ENCODE results near the gene AK1. TPM values are rescaled to one million over a fixed set of nuclear protein-coding genes. Genes with fewer than 3 reads are reported as not detected.
"Not testable (repeated sequence)": the region's sequence is repeated elsewhere in the genome, so short reads cannot be mapped to it uniquely, and the experiment has no call there.

The AK1 gene
- total and polyA plus RNA-seq, 7 donors, result 310 to 854 (median 778) TPM

DNA sequence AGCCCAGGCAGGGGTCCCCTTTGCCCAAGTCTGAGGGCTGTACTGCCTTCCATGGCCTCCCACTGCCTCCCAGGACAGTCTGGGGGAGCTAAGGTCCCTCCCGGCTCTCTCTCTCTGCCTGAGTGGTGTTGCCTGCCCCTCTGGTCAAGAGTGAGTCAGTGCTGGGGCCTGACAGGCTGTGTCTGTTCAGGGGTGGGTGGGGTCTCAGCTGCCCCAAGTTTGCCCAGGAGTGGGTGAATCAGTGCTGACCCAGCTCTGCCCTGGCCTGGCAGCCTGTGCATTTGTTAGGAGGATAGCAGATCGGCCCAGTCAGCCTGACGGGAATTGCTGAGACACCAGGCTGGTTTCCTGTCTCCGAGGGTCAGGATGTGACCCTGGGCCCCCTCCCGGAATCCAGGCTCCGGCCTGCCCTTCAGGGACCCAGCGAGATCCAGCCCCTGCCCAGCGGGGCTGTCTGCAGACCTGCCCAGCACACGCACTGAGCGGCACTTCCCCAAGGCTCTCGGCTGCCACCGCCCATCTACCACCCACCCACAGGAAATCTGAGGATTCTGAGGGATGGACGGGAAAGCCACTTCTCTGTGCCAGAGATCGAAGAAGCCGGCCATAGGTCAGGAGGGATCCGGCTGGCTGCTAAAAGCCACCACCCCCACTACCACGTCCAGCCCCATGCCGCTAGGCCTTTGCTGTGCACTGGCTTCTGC, 38.9 kb downstream of the AK1 start:
- peak; percentile 85 to 90 for DNase-seq

GRCh38 chr9:127837346-127837745, 40.1 kb downstream of the AK1 start:
- no peak for TF ChIP-seq CTCF (IDR thresholded peaks at IDR 0.05)
- Histone ChIP-seq H3K36me3 (ENCODE audit: insufficient read depth in 1 of 2, low read depth in 1 of 2) (peaks cover 0 to 17% of the 10 kb centered on the region in 2 donors), H3K27ac (peak overlapping the region; percentile 71), H3K9me3 (no peaks in the 10 kb centered on the region), H3K4me1 (peaks cover 23% of the 10 kb centered on the region), H3K27me3 (ENCODE audit: insufficient read depth in 3 of 3, low read length in 2 of 3) (no peaks in the 10 kb centered on the region), H3K4me3 (no peak overlapping the region)
- whole genome bisulfite sequencing, 3 donors, result 59 to 73% (median 60%) methylated on average over 4 of the region's 4 CpGs
- ATAC-seq (no peak), DNase-seq (no peak)
- intact Hi-C loops (cut with DNase I), result no loop called here

More for the DNA sequence above, 38.9 kb downstream of the AK1 start:
- peak overlapping the region; percentile 72 for H3K27ac ChIP-seq
- H3K36me3 ChIP-seq (ENCODE audit: insufficient read depth in 1 of 2, low read depth in 1 of 2), result peaks cover 0 to 27% of the 10 kb centered on the region in 2 donors
- no peaks in the 10 kb centered on the region for H3K27me3 ChIP-seq (ENCODE audit: insufficient read depth in 3 of 3, low read length in 2 of 3)
- WGBS, 3 donors, result 42 to 51% (median 48%) methylated on average over 18 of the region's 18 CpGs
- intact Hi-C loops (cut with DNase I), result no loop called here
- peak; percentile 62 to 80 (median 70) for ATAC-seq
- TF ChIP-seq CTCF (IDR thresholded peaks at IDR 0.05), result no peak
- no peaks in the 10 kb centered on the region for H3K9me3 ChIP-seq
- peaks cover 18% of the 10 kb centered on the region for H3K4me1 ChIP-seq
- peak overlapping the region; percentile 30 for H3K4me3 ChIP-seq

- DNase-seq; H3K9me3 ChIP-seq; H3K27me3 ChIP-seq (ENCODE audit: insufficient read depth in 3 of 3, low read length in 2 of 3); intact Hi-C loops (cut with DNase I); ATAC-seq; H3K4me3 ChIP-seq: not testable (repeated sequence)
- H3K27ac ChIP-seq, result peak overlapping the region; percentile 71
- peaks cover 23% of the 10 kb centered on the region for H3K4me1 ChIP-seq
- 54 to 68% (median 65%) methylated on average over 3 of the region's 3 CpGs for WGBS, 3 donors
- peaks cover 0 to 11% of the 10 kb centered on the region in 2 donors for H3K36me3 ChIP-seq (ENCODE audit: insufficient read depth in 1 of 2, low read depth in 1 of 2)
These were observed 40.9 kb downstream of the AK1 start for GRCh38 chr9:127836561-127836960.

DNA sequence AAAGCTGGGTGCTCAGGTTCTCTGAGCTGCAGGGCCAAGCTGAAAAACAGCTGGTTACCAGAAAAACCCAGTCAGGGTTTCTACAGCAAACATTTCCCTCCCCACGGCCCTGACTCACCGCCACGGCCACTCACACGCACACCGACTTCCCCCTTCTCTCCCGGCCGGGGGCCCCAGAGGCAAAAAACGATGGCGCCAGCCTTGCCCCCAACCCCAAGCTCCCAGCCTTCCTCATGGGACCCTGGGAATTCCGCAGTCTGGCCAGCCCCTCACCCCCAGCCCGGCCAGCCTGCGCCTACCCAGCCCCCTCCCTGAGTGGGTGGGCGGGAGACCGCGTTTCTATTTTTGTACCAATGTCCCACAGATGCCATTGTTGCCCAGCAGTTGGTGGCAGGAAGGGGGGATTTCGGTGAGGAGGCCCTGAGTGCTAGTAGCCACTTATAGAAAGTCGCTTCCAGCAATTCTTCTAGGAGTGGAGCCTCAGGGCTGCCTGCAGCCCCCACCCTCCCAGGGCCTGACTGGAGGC, 41.4 kb downstream of the AK1 start:
- TF ChIP-seq CTCF (IDR thresholded peaks at IDR 0.05), result no peak
- intact Hi-C loops (cut with DNase I), result no loop called here
- ATAC-seq (peak in 3 of 4 donors; percentile 11 to 33 (median 20)), DNase-seq (peak; percentile 70 to 74)
- no peak overlapping the region for H3K4me3 ChIP-seq
- H3K4me1 ChIP-seq, result peaks cover 23% of the 10 kb centered on the region
- no peaks in the 10 kb centered on the region for H3K9me3 ChIP-seq
- H3K36me3 ChIP-seq (ENCODE audit: insufficient read depth in 1 of 2, low read depth in 1 of 2), result peaks cover 0 to 7% of the 10 kb centered on the region in 2 donors
- WGBS, 3 donors, result 41 to 48% (median 43%) methylated on average over 14 to 17 of the region's 17 CpGs
- peak overlapping the region; percentile 71 for H3K27ac ChIP-seq
- H3K27me3 ChIP-seq (ENCODE audit: insufficient read depth in 3 of 3, low read length in 2 of 3), result no peaks in the 10 kb centered on the region

DNA sequence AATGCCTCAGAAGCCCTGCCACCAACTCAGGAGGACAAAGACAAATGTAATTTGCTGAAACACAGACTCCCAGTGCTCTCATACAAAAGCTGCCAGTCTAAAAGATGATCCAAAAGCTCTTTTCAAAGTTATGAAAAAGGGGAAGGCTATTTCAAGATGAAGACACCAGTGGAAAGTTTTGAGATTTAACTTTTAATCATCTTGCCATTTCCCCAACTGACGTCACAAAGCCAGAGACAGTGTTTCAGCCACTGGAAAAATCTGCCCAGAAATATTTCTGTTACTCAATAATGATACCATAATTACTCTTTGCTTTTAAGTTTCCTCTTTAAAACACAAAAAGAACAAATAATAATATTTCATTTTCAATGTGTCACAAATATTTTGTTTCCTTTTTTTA, 43.9 kb downstream of the AK1 start:
- DNase-seq, result no peak
- H3K4me3 ChIP-seq, result no peak overlapping the region
- intact Hi-C loops (cut with DNase I), result no loop called here
- H3K27ac ChIP-seq, result peak overlapping the region; percentile 71
- peaks cover 30% of the 10 kb centered on the region for H3K4me1 ChIP-seq
- H3K9me3 ChIP-seq, result no peaks in the 10 kb centered on the region
- peaks cover 0 to 8% of the 10 kb centered on the region in 2 donors for H3K36me3 ChIP-seq (ENCODE audit: insufficient read depth in 1 of 2, low read depth in 1 of 2)
- TF ChIP-seq CTCF (IDR thresholded peaks at IDR 0.05), result no peak
- WGBS, 3 donors, result 21 to 48% (median 24%) methylated on average over 1 of the region's 1 CpG
- H3K27me3 ChIP-seq (ENCODE audit: insufficient read depth in 3 of 3, low read length in 2 of 3), result no peaks in the 10 kb centered on the region
- no peak for ATAC-seq

Measured in psoas muscle (tissue), 8 donors.